GM18858 (cell line): Measurements from ENCODE around the gene C9orf78.

ENCODE experiments used
- ATAC-seq: cut with Tn5 transposase; IDR thresholded peaks from one replicate; pipeline ENCODE4 v1.9.1; 2021; ENCODE audit not compliant: unreplicated experiment

The C9orf78 gene, protein sequence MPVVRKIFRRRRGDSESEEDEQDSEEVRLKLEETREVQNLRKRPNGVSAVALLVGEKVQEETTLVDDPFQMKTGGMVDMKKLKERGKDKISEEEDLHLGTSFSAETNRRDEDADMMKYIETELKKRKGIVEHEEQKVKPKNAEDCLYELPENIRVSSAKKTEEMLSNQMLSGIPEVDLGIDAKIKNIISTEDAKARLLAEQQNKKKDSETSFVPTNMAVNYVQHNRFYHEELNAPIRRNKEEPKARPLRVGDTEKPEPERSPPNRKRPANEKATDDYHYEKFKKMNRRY

DNA sequence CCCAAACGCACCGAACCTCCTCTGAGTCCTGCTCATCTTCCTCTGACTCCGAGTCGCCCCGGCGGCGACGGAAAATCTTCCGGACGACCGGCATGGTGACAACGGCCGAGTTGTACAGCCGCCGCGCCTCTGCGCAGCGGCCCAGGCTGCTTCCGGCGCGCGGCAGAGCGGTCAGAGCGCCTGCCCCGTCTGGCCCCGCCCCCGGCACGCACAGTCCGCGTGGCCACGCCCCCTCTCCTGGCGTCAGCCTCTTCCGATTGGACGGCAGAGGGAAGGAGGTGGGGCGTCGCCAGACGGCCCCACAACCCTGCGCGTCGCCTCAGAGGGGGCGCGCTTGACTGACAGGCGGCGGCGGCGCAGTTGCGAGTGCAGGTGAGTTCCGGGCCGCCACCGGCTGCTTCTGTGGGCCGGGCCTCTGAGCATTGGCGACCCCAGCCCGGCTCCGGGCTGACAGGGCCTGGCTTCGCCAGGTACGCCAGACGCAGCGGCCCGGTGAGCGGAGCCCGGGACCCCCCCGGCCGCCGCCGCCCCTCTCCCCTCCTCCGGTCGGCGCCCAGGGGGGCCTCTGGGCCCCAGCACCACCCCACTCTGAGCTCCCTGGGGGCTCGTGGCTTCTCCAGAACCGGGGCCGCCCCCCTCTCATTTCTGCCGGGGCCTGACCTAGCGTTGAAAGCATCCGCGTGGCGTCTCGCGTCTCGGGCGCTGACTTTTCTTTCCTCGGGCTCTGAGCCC is at the start of gene C9orf78, which contains the start of gene USP20:
Gene C9orf78, minus strand, starts transcription at position 148 of the 732 bp plus-strand sequence. Its CDS starts 54 bp downstream, at position 94.
Gene USP20, plus strand, starts transcription at position 331 of the 732 bp plus-strand sequence. CDS start 17,098 bp downstream, outside the sequence.
- peak; percentile 73 for ATAC-seq

DNA sequence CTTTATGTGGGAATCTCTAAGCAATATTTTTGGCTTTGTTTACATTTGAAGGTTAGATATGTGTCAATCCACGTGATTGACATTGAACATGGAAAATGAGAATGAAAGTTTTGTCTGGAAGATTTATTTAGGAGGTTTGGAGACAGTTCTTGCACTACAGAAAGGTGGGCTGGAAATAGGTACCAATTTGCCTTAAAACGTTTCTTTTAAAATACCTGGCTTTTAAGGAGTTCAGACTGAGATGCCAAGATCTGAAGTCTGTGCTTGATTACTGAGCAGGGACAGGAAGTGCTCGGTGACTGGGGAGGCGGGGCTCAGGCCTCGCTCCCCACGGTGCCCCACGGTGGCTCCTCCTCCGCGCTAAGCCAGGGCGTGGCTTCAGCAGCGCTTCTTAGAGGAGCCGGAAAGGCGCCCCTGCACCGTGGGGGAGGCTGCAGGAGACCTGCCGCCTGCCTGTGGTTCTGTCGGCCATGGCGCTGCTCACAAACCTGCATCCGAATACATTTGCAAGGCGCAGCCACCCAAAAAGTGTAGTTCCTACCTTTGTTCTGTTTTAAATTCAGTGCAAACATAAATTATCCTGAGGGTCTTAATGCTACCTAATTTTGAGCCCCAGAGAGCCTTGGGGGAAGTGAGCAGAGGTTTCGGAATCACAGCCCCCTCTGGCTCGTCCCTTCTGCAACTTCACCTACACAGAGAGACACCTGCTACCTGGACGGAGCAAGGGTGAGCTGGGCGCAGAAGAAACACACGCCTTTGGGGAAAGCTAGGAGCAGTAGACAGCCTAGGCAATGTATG is 49.3 kb upstream of the C9orf78 start:
- peak; percentile 44 for ATAC-seq

- ATAC-seq: no peak
These were observed 46.7 kb upstream of the C9orf78 start for GRCh38 chr9:129881547-129882324.

DNA sequence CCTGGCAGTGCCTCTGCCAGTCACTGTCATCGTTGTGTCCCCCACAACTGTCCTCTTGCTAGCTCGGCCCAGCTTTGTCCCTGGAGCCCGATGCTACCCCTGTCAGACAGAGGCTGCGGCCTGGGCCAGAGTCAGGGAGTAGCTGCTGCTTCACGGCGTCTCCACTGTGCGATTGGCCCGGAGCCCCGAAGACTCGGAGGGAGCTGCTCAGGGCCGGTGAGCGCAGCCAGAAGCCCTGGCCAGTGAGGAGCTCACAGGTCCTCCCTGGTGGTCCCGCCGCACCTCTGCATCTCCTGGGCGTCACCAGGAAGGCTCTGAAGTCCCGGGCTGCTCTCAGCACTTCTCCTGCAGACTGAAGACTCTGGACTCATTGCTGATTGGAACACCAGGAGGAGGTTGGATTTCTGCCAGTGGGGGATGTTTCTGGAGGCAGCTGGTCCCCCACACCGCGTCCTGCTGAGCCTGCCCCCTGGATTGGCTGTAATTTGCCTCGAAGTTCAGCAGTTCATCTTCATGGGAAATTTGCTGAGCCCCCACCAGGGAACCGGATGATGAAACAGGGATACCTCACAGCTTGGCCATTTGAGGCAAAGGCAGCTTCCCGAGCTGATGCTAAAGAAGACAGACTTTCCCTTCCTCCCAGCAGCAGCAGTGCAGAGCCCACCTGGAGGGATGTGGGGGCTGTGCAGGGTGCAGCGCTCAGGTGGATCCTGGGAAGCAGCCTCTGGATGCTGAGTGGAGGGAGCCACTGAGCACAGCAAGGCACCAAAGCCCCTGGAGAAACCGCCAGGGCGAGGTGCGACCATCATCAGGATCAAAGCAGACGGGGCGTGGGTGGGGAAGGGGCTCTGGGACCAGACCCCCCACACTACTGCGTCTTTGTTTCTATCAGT is 45.8 kb upstream of the C9orf78 start:
- ATAC-seq: no peak

DNA sequence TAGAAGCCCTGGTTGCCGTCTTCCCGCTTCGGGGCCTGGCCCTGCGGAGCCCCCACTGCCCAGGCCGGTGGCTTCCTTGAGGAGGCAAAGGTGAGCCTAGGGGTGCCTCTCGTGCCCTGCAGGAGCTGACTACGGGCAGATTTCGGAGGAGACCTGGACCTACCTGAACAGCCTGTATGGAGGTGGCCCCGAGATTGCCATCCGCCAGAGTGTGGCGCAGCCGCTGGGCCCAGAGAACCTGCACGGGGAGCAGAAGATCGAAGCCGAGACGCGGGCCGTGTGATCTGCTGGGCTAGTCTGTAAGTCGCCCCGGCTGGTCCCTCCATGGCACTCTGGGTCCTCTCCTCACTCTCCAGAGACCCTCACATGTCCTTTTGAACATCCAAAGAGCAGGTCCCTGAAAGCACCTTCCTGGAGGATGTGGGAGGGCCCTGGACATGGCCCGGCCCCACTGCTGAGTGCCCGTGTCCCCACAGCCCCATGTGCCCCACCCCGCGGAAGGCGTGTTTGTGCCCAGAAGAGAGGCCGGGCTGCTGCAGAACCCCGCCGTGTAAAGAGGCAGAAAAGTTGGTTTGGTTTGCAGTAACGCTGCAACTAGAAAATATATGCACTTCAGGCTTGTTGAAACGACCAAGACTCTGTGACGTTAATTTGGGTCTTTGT is 45.0 kb upstream of the C9orf78 start:
- ATAC-seq: no peak

- ATAC-seq: no peak
These were observed 44.1 kb upstream of the C9orf78 start for GRCh38 chr9:129879103-129879699.

DNA sequence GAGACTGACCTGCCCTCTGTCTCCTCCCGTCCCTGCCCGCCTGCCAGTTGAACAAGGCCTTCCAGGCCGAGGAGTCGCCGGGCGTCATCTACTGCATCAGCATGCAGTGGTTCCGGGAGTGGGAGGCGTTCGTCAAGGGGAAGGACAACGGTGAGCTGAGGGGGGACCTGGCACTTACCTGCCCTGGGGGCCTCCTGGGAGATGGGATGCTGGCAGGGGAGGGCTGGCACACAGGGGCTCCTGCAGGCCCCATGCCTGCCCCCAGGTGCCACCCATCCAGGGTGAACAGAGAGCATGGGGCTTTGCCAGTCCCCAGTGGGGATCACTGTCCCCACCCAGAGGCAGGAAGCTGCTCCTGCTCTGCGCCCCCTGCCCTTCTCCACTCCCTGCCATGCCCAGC is 43.2 kb upstream of the C9orf78 start:
- ATAC-seq: no peak

DNA sequence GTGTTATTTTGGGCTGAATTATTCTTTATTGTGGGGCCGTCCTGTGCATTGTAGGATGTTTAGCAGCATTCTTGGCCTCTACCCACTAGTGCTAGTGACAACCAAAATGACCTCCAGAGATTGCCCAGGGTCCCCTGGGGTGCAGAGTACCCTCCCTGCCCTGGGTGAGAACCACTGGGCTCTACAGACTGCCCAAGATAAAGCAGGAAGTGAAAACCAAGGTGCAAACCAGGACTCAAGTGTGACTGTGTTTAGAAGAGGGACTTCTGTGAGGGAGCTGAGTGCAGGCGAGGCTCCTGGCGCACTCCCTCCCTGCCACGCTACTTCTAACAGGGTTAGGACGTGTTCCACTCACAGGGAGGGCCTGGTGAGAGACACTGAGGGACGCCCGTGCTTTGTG is 41.7 kb upstream of the C9orf78 start:
- no peak for ATAC-seq

DNA sequence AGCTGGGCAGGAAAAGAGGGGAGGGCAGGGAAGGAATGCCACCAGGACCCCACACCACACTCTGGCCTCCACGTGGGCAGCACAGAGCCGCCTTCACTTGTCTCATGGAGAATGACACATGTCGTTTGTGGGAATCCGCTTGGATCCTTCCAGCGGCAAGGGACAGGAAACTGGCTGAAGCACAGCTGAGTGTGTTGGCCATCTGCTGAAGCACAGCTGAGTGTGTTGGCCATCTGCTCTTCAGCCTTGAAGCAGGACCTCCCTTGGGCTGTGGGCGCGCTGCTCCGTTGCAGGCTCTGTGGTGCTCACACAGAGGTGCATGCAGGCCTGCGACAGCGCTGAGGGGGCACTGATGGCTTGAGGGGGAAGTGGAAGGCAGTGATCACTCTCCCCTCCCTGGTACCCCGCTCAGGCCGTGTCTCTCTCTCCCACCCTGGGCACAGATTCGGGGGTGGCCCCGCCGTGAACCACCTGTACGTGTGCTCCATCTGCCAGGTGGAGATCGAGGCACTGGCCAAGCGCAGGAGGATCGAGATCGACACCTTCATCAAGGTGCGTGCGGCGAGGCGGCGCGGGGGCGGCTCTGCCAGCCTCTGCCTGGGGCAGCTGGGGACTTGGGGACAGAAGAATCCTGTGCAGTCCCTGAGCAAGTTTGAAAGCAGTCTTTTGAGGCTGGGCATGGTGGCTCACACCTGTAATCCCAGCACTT is 40.8 kb upstream of the C9orf78 start:
- ATAC-seq: no peak

- no peak for ATAC-seq
These were observed 40.1 kb upstream of the C9orf78 start for GRCh38 chr9:129875181-129875611.

- no peak for ATAC-seq
These were observed 39.4 kb upstream of the C9orf78 start for GRCh38 chr9:129874261-129875101.

GRCh38 chr9:129873563-129874190 is 38.6 kb upstream of the C9orf78 start:
- ATAC-seq: no peak

- no peak for ATAC-seq
These were observed 36.0 kb upstream of the C9orf78 start for GRCh38 chr9:129871046-129871445.

DNA sequence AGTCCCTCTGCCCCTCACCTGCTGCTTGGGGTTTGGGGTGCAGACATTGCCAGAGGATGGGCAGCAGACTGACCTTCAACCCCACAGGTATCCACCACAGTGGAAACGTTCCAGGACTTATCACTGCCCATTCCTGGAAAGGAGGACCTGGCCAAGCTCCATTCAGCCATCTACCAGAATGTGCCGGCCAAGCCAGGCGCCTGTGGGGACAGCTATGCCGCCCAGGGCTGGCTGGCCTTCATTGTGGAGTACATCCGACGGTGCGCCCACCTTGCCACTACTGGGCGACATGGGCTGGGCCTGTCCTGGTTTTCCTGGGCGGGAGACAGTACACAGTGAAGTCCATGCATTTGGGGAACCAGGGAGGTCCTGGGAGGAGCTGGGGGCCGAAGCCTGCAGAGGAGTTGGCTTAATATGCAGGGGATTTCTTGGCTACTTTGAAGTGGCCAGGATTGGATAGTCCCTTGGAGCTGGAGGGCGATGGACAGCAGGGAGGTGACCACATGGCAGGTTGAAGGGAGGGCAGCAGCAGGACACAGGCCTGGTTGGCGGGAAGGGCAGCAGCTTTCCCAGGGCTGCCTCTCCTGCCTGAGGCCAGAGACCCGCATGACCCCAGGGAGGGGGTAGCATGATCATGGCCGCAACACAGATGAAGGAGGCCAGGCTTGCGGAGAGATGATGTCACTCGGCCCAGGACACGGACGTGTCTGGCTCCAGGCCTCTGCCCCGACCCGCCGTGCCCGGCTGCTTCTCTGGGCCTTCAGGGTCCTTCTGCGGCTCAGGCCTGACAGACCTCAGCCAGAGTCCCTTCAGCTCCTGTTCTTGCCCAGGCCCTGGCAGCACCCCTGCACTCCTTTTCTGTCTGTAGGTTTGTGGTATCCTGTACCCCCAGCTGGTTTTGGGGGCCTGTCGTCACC is 34.8 kb upstream of the C9orf78 start:
- no peak for ATAC-seq

- ATAC-seq: no peak
These were observed 33.9 kb upstream of the C9orf78 start for GRCh38 chr9:129868872-129869486.
